ENCODE data around the gene SATL1.
"Not testable (repeated sequence)": the region's sequence is repeated elsewhere in the genome, so short reads cannot be mapped to it uniquely, and the experiment has no call there.

Gene SATL1

DNA sequence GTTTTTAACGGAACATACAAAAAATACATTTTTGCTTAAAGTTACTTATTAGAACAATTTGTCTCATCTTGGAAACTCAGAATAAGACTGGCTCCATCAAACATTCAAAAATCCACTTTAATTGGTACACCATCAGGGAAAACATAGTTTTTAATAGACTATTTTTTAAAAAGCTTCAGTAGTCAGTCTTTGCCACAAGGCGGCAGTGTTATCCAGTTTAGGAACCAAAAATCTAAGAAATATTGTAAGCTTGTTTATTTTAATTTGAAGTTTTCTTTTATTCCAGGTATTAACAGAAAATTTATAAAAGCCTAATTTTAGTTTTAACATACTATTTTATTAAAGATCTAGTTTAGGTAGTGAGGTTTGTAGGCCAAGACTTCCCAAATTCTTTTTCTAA is 132.2 kb downstream of the SATL1 start:
- TF ChIP-seq, protein P1, sequence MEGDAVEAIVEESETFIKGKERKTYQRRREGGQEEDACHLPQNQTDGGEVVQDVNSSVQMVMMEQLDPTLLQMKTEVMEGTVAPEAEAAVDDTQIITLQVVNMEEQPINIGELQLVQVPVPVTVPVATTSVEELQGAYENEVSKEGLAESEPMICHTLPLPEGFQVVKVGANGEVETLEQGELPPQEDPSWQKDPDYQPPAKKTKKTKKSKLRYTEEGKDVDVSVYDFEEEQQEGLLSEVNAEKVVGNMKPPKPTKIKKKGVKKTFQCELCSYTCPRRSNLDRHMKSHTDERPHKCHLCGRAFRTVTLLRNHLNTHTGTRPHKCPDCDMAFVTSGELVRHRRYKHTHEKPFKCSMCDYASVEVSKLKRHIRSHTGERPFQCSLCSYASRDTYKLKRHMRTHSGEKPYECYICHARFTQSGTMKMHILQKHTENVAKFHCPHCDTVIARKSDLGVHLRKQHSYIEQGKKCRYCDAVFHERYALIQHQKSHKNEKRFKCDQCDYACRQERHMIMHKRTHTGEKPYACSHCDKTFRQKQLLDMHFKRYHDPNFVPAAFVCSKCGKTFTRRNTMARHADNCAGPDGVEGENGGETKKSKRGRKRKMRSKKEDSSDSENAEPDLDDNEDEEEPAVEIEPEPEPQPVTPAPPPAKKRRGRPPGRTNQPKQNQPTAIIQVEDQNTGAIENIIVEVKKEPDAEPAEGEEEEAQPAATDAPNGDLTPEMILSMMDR (IDR thresholded peaks at IDR 0.05; ENCODE audit: insufficient read depth, missing control alignments), result peak; percentile 52
- no peak for DNase-seq (ENCODE audit: insufficient read length, low spot score)
- FAIRE-seq, result no peak

DNA sequence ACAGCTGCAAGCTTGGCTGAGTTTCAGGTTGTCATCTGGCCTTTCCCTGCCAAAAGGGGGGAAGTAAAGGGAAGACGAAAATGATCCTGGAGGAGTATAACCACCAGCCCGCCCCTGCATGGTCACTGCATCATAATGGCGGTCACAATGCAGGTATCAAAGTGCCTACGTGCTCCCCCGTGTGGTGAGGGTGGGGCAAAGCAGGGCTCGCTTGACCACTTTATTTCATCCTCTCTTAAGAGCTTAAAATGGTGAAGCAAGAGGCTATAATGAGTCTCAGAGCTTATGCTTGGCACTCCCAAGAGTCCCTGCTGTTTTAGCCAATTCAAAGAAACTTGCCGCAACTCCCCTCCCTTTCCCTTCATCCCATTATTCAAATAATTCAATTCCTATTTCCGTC is 134.3 kb downstream of the SATL1 start:
- DNase-seq (ENCODE audit: insufficient read length, low spot score), result no peak
- peak; percentile 44 for FAIRE-seq
- TF ChIP-seq, protein P1 (IDR thresholded peaks at IDR 0.05; ENCODE audit: insufficient read depth, missing control alignments), result peak; percentile 20

DNA sequence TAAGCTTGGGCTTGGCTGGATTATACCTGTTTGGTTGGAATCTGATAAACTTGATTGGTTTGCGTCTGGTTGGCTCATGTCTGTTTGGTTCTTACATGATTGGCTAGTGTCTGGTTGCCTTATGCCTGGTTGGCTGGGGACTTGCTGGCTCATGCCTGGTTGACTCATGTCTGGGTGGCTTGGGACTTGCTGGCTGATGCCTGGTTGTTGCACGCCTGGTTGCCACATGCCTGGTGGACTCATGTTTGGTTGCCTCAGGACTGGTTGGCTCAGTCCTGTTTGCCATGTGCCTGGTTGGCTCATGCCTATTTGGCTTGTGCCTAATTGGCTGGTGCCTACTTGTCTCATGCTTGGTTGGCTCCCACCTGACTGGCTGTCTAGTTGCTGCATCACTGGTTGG is 135.4 kb downstream of the SATL1 start:
- DNase-seq (ENCODE audit: insufficient read length, low spot score), result no peak
- no peak for FAIRE-seq
- TF ChIP-seq, protein P1 (IDR thresholded peaks at IDR 0.05; ENCODE audit: insufficient read depth, missing control alignments), result no peak

GRCh38 chrX:85107407-85107806 is 136.2 kb downstream of the SATL1 start:
- TF ChIP-seq, protein P1 (IDR thresholded peaks at IDR 0.05; ENCODE audit: insufficient read depth, missing control alignments), result no peak
- FAIRE-seq (no peak), DNase-seq (ENCODE audit: insufficient read length, low spot score) (no peak)

GRCh38 chrX:85089321-85089840 is 154.2 kb downstream of the SATL1 start:
- DNase-seq (ENCODE audit: insufficient read length, low spot score) (no peak), FAIRE-seq (no peak)
- TF ChIP-seq, protein P1 (IDR thresholded peaks at IDR 0.05; ENCODE audit: insufficient read depth, missing control alignments), result no peak

DNA sequence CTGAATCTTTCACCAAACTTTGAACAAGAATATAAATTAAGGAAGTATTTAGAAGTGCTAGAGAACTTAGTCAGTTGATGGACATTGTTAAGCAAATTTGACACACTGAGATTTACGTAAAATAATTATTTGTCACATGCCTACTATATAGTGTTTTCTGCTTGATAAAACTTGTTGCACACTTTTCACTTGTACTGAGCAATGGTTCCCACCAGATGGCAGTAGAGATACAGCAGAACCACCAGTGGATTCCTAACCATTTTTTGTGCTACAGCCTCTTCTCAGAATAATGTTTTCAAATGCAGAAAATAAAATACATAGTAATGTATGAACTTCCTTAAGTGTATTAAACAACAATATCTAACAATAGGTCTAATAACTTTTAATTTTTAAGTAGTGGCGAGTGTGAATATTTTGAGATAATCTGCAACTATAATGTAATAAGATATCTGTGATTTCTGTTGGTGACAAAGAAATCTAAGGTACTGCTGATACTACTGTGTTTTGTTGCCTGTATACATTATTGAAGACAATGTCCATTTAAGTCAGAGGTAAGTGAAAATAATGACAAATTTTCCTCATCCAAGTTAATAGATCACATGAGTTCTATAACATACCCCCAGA is 158.7 kb downstream of the SATL1 start:
- peak; percentile 84 for FAIRE-seq
- DNase-seq (ENCODE audit: insufficient read length, low spot score), result no peak
- TF ChIP-seq, protein P1 (IDR thresholded peaks at IDR 0.05; ENCODE audit: insufficient read depth, missing control alignments), result peak; percentile 57

DNA sequence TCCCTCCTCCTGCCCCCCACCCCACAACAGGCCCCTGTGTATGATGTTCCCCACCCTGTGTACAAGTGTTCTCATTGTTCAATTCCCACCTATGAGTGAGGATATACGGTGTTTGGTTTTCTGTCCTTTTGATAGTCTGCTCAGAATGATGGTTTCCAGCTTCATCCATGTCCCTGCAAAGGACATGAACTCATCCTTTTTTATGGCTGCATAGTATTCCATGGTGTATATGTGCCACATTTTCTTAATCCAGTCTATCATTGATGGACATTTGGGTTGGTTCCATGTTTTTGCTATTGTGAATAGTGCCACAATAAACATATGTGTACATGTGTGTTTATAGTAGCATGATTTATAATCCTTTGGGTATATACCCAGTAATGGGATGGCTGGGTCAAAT is 166.3 kb downstream of the SATL1 start:
- DNase-seq (ENCODE audit: insufficient read length, low spot score); FAIRE-seq: not testable (repeated sequence)
